Ishikawa (cell line): ENCODE results near the gene LTC4S.

Experiments used
- CEBPB ChIP-seq: IDR thresholded peaks from 2 replicates; pipeline ENCODE4 v1.6.1; 2012
- CREB1 ChIP-seq: IDR thresholded peaks from 2 replicates; pipeline ENCODE4 v1.6.1; 2012; ENCODE audit warnings: low read depth
- EGR1 ChIP-seq: IDR thresholded peaks from 2 replicates; pipeline ENCODE4 v1.6.1; 2012
- EP300 ChIP-seq: IDR thresholded peaks from 2 replicates; pipeline ENCODE4 v1.6.1; 2012; ENCODE audit warnings: borderline replicate concordance
- FOXM1 ChIP-seq: IDR thresholded peaks from 2 replicates; pipeline ENCODE4 v1.6.1; 2012; ENCODE audit warnings: low read depth, borderline replicate concordance
- MAX ChIP-seq: IDR thresholded peaks from 2 replicates; pipeline ENCODE4 v1.6.1; 2012
- NFIC ChIP-seq: IDR thresholded peaks from 2 replicates; pipeline ENCODE4 v1.6.1; 2012
- RAD21 ChIP-seq: IDR thresholded peaks from 2 replicates; pipeline ENCODE4 v1.6.1; 2012; ENCODE audit warnings: low read depth
- TAF1 ChIP-seq: IDR thresholded peaks from 2 replicates; pipeline ENCODE4 v1.6.1; 2012; ENCODE audit warnings: low read depth, mild to moderate bottlenecking
- TCF12 ChIP-seq: IDR thresholded peaks from 2 replicates; pipeline ENCODE4 v1.6.1; 2012; ENCODE audit warnings: low read depth
- TEAD4 ChIP-seq: IDR thresholded peaks from 2 replicates; pipeline ENCODE4 v1.6.1; 2012
- YY1 ChIP-seq: IDR thresholded peaks from 2 replicates; pipeline ENCODE4 v1.6.1; 2012; ENCODE audit warnings: low read depth
- ZBTB7A ChIP-seq: IDR thresholded peaks from 2 replicates; pipeline ENCODE4 v1.6.1; 2012; ENCODE audit warnings: low read depth
- TF ChIP-seq, protein P1 (sequence below): IDR thresholded peaks from 2 replicates; pipeline ENCODE4 v1.6.1; 2012; ENCODE audit warnings: low read depth, mild to moderate bottlenecking

- TF ChIP-seq CREB1 (no peak), TEAD4 (no peak), NFIC (no peak), ZBTB7A (no peak), RAD21 (no peak), EP300 (no peak), TAF1 (no peak), FOXM1 (no peak), CEBPB (no peak), MAX (no peak), EGR1 (no peak), YY1 (no peak), TCF12 (no peak)
- TF ChIP-seq, protein P1, sequence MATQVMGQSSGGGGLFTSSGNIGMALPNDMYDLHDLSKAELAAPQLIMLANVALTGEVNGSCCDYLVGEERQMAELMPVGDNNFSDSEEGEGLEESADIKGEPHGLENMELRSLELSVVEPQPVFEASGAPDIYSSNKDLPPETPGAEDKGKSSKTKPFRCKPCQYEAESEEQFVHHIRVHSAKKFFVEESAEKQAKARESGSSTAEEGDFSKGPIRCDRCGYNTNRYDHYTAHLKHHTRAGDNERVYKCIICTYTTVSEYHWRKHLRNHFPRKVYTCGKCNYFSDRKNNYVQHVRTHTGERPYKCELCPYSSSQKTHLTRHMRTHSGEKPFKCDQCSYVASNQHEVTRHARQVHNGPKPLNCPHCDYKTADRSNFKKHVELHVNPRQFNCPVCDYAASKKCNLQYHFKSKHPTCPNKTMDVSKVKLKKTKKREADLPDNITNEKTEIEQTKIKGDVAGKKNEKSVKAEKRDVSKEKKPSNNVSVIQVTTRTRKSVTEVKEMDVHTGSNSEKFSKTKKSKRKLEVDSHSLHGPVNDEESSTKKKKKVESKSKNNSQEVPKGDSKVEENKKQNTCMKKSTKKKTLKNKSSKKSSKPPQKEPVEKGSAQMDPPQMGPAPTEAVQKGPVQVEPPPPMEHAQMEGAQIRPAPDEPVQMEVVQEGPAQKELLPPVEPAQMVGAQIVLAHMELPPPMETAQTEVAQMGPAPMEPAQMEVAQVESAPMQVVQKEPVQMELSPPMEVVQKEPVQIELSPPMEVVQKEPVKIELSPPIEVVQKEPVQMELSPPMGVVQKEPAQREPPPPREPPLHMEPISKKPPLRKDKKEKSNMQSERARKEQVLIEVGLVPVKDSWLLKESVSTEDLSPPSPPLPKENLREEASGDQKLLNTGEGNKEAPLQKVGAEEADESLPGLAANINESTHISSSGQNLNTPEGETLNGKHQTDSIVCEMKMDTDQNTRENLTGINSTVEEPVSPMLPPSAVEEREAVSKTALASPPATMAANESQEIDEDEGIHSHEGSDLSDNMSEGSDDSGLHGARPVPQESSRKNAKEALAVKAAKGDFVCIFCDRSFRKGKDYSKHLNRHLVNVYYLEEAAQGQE, result no peak
Observed at GRCh38 chr5:179777456-179777855, 16.3 kb upstream of the LTC4S start.
